Heart left ventricle (tissue), 13 donors: Measurements from ENCODE around the gene MAGI2.
A peak's percentile ranks its signal among the peaks of the same experiment; 100 is the strongest.

Experiments
- CTCF ChIP-seq, 12 donors: fragments of 200-600 bp; sonication (generic) in 4 of 12; IDR thresholded peaks; one replicate each; pipeline versions ENCODE4 v1.5.0 to v1.8.0; 2018 to 2022; ENCODE audit warnings: antibody characterized with exemption in 12 of 12, mild to moderate bottlenecking in 5 of 12
- POLR2A ChIP-seq, 2 donors: fragments of 450-650 bp; IDR thresholded peaks; one replicate each; pipeline ENCODE4 v1.6.1; 2017; ENCODE audit warnings: antibody characterized with exemption in 2 of 2, mild to moderate bottlenecking in 2 of 2, moderate library complexity in 2 of 2
- donor health status: ischemic (EF 13 %, LVEDD 7.1; RV severe dilation, severe dysfunction).
- donor health status: DM: no; HTN: yes; CAD: no.
- donor health status: DM: no; HTN: no; CAD: no.
- donor health status: ischemic (EF 25% LVEDD 6.9; RV normal size, moderate dysfunction).
- donor health status: ischemic (EF 25% LVEDD 5.7; RV mildly dilated, moderate dysfunction).
- donor health status: ischemic (EF 35%, LVEDD 5.7; RV mildly dilated, moderate dysfunction).
- donor health status: nonischemic (EF 11% LVEDD 7.7; RV severe dilation, severe dysfunction).
- donor health status: DM: yes; HTN: yes; CAD: no.
- donor health status: PGD.
- donor health status: ischemic (EF 29% LVEDD 5.4; RV normal size, mild dysfunction).
- donor health status: nonischemic (EF 23%, LVEDD 6.1; RV moderate dilation, normal function).

DNA sequence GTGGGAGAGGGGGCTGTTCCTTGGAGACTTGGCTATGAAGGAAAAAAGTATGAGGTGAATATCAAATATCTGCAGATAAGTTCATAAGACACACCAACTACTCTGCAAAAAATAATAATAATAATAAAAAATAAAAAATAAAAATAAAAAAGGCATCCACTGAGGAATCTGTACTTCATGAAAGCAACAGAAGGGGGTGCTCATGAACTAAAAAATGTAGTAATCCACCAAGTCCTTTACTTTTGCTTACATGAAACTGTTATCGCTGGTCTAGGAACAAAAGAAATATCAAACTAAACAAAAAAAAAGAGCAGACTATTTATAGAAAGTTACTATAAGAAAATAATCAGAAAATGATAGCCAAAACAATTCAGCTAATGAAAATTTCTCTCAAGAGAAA lies 1075.9 kb downstream of the MAGI2 start:
- TF ChIP-seq CTCF (IDR thresholded peaks at IDR 0.05) = peak in 4 of 12 donors; percentile 17 to 39 (median 25)
- TF ChIP-seq POLR2A (IDR thresholded peaks at IDR 0.05) = no peak
